Mesenchymal stem cell (in vitro differentiated cells and primary cell): Measurements from ENCODE around the gene PIN1.
"Not testable (repeated sequence)": the region's sequence is repeated elsewhere in the genome, so short reads cannot be mapped to it uniquely, and the experiment has no call there.

ENCODE experiments used
- DNase-seq: peaks from one replicate; pipeline ENCODE4 v3.0.0-alpha.2; 2013
- H2AFZ ChIP-seq: one replicate; pipeline ENCODE4 v1.6.1; 2013; ENCODE audit warnings: low read depth, mild to moderate bottlenecking, control low read depth, inconsistent platforms, low read length, moderate library complexity
- H2AK5ac ChIP-seq: 2 replicates; pipeline ENCODE4 v1.6.1; 2013; ENCODE audit warnings: low read length, moderate library complexity, mild to moderate bottlenecking, inconsistent platforms; ENCODE audit not compliant: severe bottlenecking
- H2BK120ac ChIP-seq: one replicate; pipeline ENCODE4 v1.6.1; 2013; ENCODE audit warnings: low read depth, mild to moderate bottlenecking, inconsistent platforms, low read length, moderate library complexity
- H2BK12ac ChIP-seq, 2 experiments: one replicate each; pipeline ENCODE4 v1.6.1; 2013; ENCODE audit warnings: inconsistent platforms in 2 of 2, low read length in 2 of 2, mild to moderate bottlenecking in 2 of 2, moderate library complexity in 2 of 2, control low read depth in 1 of 2
- H2BK15ac ChIP-seq: one replicate; pipeline ENCODE4 v1.6.1; 2013; ENCODE audit warnings: mild to moderate bottlenecking, low read depth, inconsistent platforms; ENCODE audit not compliant: poor library complexity, severe bottlenecking
- H2BK5ac ChIP-seq: 2 replicates; pipeline ENCODE4 v1.6.1; 2013; ENCODE audit warnings: low read depth, mild to moderate bottlenecking, low read length, control low read depth, inconsistent platforms; ENCODE audit not compliant: poor library complexity, severe bottlenecking
- H3K14ac ChIP-seq, 2 experiments: one replicate each; pipeline ENCODE4 v1.6.1; 2013; ENCODE audit warnings: inconsistent platforms in 2 of 2, low read length in 2 of 2, control low read depth in 1 of 2, mild to moderate bottlenecking in 1 of 2, moderate library complexity in 1 of 2
- H3K18ac ChIP-seq, 2 experiments: one replicate each; pipeline ENCODE4 v1.6.1; 2013; ENCODE audit warnings: inconsistent platforms in 2 of 2, low read length in 2 of 2, control low read depth in 1 of 2, low read depth in 1 of 2, mild to moderate bottlenecking in 1 of 2
- H3K23ac ChIP-seq, 2 experiments: one replicate each; pipeline ENCODE4 v1.6.1; 2013; ENCODE audit warnings: inconsistent platforms in 2 of 2, low read length in 2 of 2, mild to moderate bottlenecking in 2 of 2, moderate library complexity in 2 of 2, control low read depth in 1 of 2
- H3K27ac ChIP-seq: 2 replicates; pipeline ENCODE4 v1.5.1; 2013; ENCODE audit warnings: mild to moderate bottlenecking, moderate library complexity, low read length, control low read depth, inconsistent platforms; ENCODE audit not compliant: poor library complexity, severe bottlenecking
- H3K27me3 ChIP-seq, 2 experiments: 2 replicates each; pipeline versions ENCODE4 v1.6.1 to v1.7.0; 2013; ENCODE audit warnings: low read length in 2 of 2, mild to moderate bottlenecking in 2 of 2, moderate library complexity in 2 of 2, control low read depth in 1 of 2, inconsistent platforms in 1 of 2; ENCODE audit not compliant: control insufficient read depth in 1 of 2, insufficient read depth in 1 of 2
- H3K36me3 ChIP-seq, 2 experiments: 2 replicates each; pipeline versions ENCODE4 v1.6.1 to v1.7.0; 2013; ENCODE audit warnings: low read length in 2 of 2, control low read depth in 1 of 2, inconsistent platforms in 1 of 2, low read depth in 1 of 2, mild to moderate bottlenecking in 1 of 2; ENCODE audit not compliant: insufficient read depth in 2 of 2, control insufficient read depth in 1 of 2
- H3K4ac ChIP-seq, 2 experiments: one replicate each; pipeline ENCODE4 v1.6.1; 2013; ENCODE audit warnings: inconsistent platforms in 2 of 2, low read length in 2 of 2, mild to moderate bottlenecking in 2 of 2, moderate library complexity in 2 of 2, control low read depth in 1 of 2, low read depth in 1 of 2
- H3K4me1 ChIP-seq: 2 replicates; pipeline ENCODE4 v1.6.1; 2013; ENCODE audit warnings: low read depth, low read length, control low read depth; ENCODE audit not compliant: control insufficient read depth, insufficient read depth
- H3K4me2 ChIP-seq: 2 replicates; pipeline ENCODE4 v1.6.1; 2013; ENCODE audit warnings: low read length, mild to moderate bottlenecking, inconsistent platforms; ENCODE audit not compliant: poor library complexity, severe bottlenecking
- H3K4me3 ChIP-seq, 2 experiments: 2 replicates each; pipeline versions ENCODE4 v1.5.1 to v1.7.0; 2013; ENCODE audit warnings: low read length in 2 of 2, mild to moderate bottlenecking in 2 of 2, control low read depth in 1 of 2, low read depth in 1 of 2; ENCODE audit not compliant: insufficient read depth in 1 of 2
- H3K79me1 ChIP-seq: replicated peaks from 2 replicates; pipeline ENCODE4 v1.6.1; 2013; ENCODE audit warnings: mild to moderate bottlenecking, control low read depth, low read length, inconsistent platforms; ENCODE audit not compliant: poor library complexity, severe bottlenecking
- H3K9ac ChIP-seq: 2 replicates; pipeline ENCODE4 v1.7.0; 2013; ENCODE audit warnings: mild to moderate bottlenecking, low read length, moderate library complexity
- H3K9me3 ChIP-seq: 2 replicates; pipeline ENCODE4 v1.7.0; 2013; ENCODE audit warnings: mild to moderate bottlenecking, low read length; ENCODE audit not compliant: control insufficient read depth
- H4K8ac ChIP-seq: one replicate; pipeline ENCODE4 v1.6.1; 2013; ENCODE audit warnings: inconsistent platforms, mild to moderate bottlenecking, low read length, moderate library complexity
- H4K91ac ChIP-seq: one replicate; pipeline ENCODE4 v1.6.1; 2013; ENCODE audit warnings: mild to moderate bottlenecking, low read length, inconsistent platforms
- WGBS: methylation state at CpG from one replicate; pipeline ENCODE4 v1.1.7; 2013; ENCODE audit warnings: mixed read lengths; 5-methylcytosine and 5-hydroxymethylcytosine counted together

PIN1 gene

DNA sequence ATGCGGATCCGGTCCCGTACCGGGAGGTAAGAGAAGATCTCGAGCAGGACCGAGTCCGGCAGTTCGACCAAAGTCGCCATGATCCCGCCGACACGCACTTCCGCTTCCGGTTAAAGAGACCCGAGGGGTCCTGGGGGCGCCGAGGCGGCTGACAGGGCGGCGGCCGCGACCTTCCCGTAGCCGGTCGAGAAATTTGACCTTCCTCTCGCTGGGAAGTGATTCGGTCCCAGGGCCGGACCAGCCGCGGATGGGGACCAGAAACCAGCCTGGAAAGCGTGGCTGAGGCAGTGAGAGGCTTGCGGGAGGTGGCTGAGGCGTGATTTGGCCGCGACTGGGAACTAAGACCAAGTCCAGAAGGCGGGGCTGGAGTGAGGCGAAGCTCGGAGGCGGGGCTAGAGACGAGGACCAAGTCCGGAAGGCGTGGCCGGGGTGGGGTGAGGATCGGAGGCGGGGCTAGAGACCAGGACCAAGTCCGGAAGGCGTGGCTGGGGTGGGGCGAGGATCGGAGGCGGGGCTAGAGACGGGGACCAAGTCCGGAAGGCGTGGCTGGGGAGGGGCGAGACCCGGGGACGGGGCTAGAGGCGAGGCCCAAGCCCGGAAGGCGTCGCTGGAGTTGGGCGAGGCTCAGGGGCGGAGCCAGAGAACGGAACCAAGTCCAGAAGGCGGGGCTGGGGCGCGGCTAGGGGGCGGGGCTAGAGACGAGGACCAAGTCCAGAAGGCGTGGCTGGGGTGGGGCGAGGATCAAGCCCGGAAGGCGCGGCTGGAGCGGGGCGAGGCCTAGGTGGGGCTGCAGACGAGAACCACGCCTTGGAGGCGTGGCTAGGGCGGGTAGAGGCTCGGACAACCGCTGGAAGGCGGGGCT lies 16.2 kb upstream of the PIN1 start, which contains the start of gene FBXL12:
Gene FBXL12 (minus strand): TSS at position 346 of the 862 bp plus-strand sequence. CDS start 266 bp downstream, at position 80.
- H2BK5ac ChIP-seq = peak within 1 kb of the TSS; percentile 79
- peak within 1 kb of the TSS; percentile 39 for H2BK15ac ChIP-seq
- no peaks in the 10 kb centered on the region for H3K27me3 ChIP-seq
- peak within 1 kb of the TSS; percentile 60 for H2AFZ ChIP-seq
- H3K9ac ChIP-seq = peak within 1 kb of the TSS; percentile 97
- H3K9me3 ChIP-seq = no peaks in the 10 kb centered on the region
- peaks cover 4 to 9% of the 10 kb centered on the region in 2 experiments for H3K36me3 ChIP-seq
- H3K14ac ChIP-seq = peak within 1 kb of the TSS; percentile 28 to 82
- H2BK12ac ChIP-seq = peak within 1 kb of the TSS in 1 of 2 experiments; percentile 81
- H3K4me2 ChIP-seq = peak within 1 kb of the TSS; percentile 72
- H3K27ac ChIP-seq = peak within 1 kb of the TSS; percentile 99
- peak; percentile 99 for DNase-seq
- peaks cover 9% of the 10 kb centered on the region for H3K4me1 ChIP-seq
- peak within 1 kb of the TSS; percentile 30 for H2AK5ac ChIP-seq
- peak within 1 kb of the TSS; percentile 89 to 99 for H3K4me3 ChIP-seq
- H3K18ac ChIP-seq = peak within 1 kb of the TSS; percentile 88 to 95
- no peak within 1 kb of the TSS for H3K23ac ChIP-seq
- peaks cover 16% of the 10 kb centered on the region for H3K79me1 ChIP-seq
- peak within 1 kb of the TSS; percentile 94 for H4K8ac ChIP-seq
- H4K91ac ChIP-seq = peak within 1 kb of the TSS; percentile 94
- H3K4ac ChIP-seq = peak within 1 kb of the TSS; percentile 81 to 92
- under 1% methylated on average over 81 of the region's 82 CpGs for WGBS
- peak within 1 kb of the TSS; percentile 69 for H2BK120ac ChIP-seq

DNA sequence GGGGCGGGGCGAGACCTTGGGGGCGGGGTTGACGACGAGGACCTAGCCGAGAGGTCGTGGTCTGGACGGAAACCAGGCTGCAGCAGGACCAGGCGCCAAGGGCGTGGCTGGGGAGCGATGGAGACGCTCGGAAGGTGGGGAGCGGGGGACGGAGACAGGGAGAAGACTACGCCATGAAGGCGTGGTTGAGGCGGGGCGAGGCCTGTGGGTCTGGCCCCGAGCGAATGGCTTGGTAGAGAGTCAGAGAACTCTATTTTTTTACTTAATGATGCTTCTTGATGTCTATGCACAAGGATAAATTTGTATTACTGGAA lies 15.6 kb upstream of the PIN1 start:
- Histone ChIP-seq H4K91ac (no peak overlapping the region), H3K4me2 (peak overlapping the region; percentile 51), H3K27me3 (no peaks in the 10 kb centered on the region), H3K4me3 (peak overlapping the region; percentile 53 to 70), H3K79me1 (peaks cover 16% of the 10 kb centered on the region), H2BK120ac (no peak overlapping the region), H3K27ac (peak overlapping the region; percentile 65), H2AK5ac (no peak overlapping the region), H3K36me3 (peaks cover 5 to 9% of the 10 kb centered on the region in 2 experiments), H3K14ac (no peak overlapping the region), H3K23ac (no peak overlapping the region), H3K4me1 (peaks cover 9% of the 10 kb centered on the region), H4K8ac (no peak overlapping the region), H2BK15ac (no peak overlapping the region), H2AFZ (no peak overlapping the region), H3K4ac (no peak overlapping the region), H3K9ac (peak overlapping the region; percentile 61), H3K18ac (no peak overlapping the region), H2BK5ac (no peak overlapping the region), H2BK12ac (peak overlapping the region in 1 of 2 experiments; percentile 45), H3K9me3 (no peaks in the 10 kb centered on the region)
- DNase-seq = no peak
- WGBS = 0% methylated on average over 16 of the region's 21 CpGs

DNA sequence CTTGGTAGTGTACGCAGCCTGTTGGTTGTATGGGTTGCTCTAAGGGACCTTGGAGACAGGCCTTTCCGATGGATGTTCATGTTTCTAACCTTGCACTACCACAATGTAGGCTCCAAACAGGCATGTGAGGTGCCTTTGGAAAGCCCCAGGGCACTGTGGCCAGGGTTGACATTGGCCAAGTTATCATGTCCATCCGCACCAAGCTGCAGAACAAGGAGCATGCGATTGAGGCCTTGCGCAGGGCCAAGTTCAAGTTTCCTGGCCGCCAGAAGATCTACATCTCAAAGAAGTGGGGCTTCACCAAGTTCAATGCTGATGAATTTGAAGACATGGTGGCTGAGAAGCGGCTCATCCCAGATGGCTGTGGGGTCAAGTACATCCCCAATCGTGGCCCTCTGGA lies 15.1 kb upstream of the PIN1 start:
- Histone ChIP-seq H4K91ac (peak overlapping the region; percentile 43), H2BK12ac (peak overlapping the region in 1 of 2 experiments; percentile 81), H3K9ac (peak overlapping the region; percentile 61), H3K4ac (peak overlapping the region; percentile 81 to 84), H3K18ac (peak overlapping the region in 1 of 2 experiments; percentile 33), H4K8ac (peak overlapping the region; percentile 94), H3K4me3 (peak overlapping the region in 1 of 2 experiments; percentile 70), H3K79me1 (peaks cover 17% of the 10 kb centered on the region), H2AK5ac (peak overlapping the region; percentile 27), H3K27ac (peak overlapping the region; percentile 65)
- not testable (repeated sequence) for DNase-seq, H2BK120ac ChIP-seq, H2BK5ac ChIP-seq, H3K14ac ChIP-seq, H3K4me1 ChIP-seq, H3K36me3 ChIP-seq, H3K4me2 ChIP-seq, H3K27me3 ChIP-seq, H3K9me3 ChIP-seq, H2BK15ac ChIP-seq, H3K23ac ChIP-seq, H2AFZ ChIP-seq
- WGBS = 95% methylated on average over 6 of the region's 8 CpGs

DNA sequence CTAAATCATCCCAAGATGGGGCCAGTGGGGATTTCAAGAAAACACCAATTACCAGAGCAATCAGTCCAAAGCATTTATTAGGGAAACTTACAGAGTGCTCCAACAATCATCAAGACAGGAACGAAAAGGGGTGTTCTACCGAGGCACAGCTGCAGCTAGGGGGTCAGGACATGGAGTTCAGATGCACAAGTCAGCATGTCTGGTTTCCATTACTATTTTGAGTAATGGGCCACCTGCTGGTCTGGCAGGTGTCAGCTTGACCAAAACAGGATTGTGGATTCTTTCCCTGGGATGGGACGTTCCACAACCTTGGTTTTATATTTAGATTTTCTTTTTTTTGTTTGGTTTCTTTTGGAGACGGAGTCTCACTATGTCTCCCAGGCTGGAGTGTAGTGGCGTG lies 11.3 kb upstream of the PIN1 start:
- H3K27me3 ChIP-seq = no peaks in the 10 kb centered on the region
- H3K4me3 ChIP-seq = no peak overlapping the region
- H2BK120ac ChIP-seq = no peak overlapping the region
- no peak overlapping the region for H2AFZ ChIP-seq
- H3K79me1 ChIP-seq = peaks cover 23% of the 10 kb centered on the region
- no peak overlapping the region for H2BK12ac ChIP-seq
- WGBS = 92% methylated on average over 5 of the region's 5 CpGs
- H3K4ac ChIP-seq = no peak overlapping the region
- no peak overlapping the region for H3K27ac ChIP-seq
- H3K4me2 ChIP-seq = no peak overlapping the region
- peaks cover 0 to 8% of the 10 kb centered on the region in 2 experiments for H3K36me3 ChIP-seq
- H3K14ac ChIP-seq = no peak overlapping the region
- peaks cover 16% of the 10 kb centered on the region for H3K4me1 ChIP-seq
- no peak overlapping the region for H2BK5ac ChIP-seq
- no peak for DNase-seq
- H4K8ac ChIP-seq = no peak overlapping the region
- H4K91ac ChIP-seq = no peak overlapping the region
- no peaks in the 10 kb centered on the region for H3K9me3 ChIP-seq
- no peak overlapping the region for H3K9ac ChIP-seq
- H3K18ac ChIP-seq = no peak overlapping the region
- no peak overlapping the region for H2AK5ac ChIP-seq
- no peak overlapping the region for H2BK15ac ChIP-seq
- no peak overlapping the region for H3K23ac ChIP-seq
